WI38 (cell line): ENCODE data around the gene TOX4.

Experiments
- H3K4me3 ChIP-seq: 2 replicates; pipeline ENCODE4 v1.5.1; 2011; ENCODE audit warnings: low read depth, mild to moderate bottlenecking, control low read depth, low read length
- TF ChIP-seq, protein P1 (sequence below): IDR thresholded peaks from 2 replicates; pipeline ENCODE4 v1.5.1; 2012; ENCODE audit warnings: low read depth, mild to moderate bottlenecking, control low read depth, low read length

The TOX4 gene

DNA sequence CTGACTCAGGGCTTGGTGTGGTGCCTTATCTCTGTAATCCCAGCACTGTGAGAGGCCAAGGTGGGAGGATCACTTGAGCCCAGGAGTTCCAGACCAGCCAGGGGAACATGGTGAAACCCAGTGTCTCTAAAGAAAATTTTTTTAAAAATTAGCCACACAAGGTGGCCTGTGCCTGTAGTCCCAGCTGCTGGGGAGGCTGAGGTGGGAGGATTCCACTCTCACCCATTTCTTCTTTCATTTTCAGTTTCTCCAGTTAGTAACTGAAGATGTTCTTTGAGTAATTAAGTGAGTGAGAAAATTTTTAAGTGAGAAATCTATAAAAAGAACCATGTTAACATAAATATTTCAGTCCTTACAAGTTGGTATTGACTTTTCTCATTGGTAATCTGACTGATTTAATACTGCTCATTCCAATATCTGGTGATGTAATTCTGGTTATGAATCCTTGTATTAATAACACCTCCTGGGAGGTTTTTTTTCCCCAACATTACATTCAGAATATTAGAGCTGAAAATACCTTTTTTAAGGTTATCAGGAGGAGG lies 28.1 kb downstream of the TOX4 start:
- TF ChIP-seq, protein P1, sequence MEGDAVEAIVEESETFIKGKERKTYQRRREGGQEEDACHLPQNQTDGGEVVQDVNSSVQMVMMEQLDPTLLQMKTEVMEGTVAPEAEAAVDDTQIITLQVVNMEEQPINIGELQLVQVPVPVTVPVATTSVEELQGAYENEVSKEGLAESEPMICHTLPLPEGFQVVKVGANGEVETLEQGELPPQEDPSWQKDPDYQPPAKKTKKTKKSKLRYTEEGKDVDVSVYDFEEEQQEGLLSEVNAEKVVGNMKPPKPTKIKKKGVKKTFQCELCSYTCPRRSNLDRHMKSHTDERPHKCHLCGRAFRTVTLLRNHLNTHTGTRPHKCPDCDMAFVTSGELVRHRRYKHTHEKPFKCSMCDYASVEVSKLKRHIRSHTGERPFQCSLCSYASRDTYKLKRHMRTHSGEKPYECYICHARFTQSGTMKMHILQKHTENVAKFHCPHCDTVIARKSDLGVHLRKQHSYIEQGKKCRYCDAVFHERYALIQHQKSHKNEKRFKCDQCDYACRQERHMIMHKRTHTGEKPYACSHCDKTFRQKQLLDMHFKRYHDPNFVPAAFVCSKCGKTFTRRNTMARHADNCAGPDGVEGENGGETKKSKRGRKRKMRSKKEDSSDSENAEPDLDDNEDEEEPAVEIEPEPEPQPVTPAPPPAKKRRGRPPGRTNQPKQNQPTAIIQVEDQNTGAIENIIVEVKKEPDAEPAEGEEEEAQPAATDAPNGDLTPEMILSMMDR = no peak
- no peak overlapping the region for H3K4me3 ChIP-seq

DNA sequence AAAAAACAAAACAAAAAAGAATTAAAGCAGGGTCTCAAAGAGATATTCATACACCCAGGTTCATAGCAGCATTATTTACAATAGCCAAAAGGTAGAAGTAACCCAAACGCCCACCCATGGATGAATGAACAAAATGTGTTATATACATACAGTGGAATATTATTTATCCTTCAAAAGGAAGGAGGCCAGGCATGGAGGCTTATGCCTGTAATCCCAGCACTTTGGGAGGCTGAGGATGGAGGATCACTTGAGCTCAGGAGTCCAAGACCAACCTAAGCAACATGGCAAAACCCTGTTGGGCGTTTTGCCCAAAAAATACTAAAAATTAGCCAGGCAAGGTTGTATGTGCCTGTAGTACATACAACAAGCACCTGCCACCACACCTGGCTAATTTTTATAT lies 29.6 kb downstream of the TOX4 start:
- TF ChIP-seq, protein P1 = no peak
- H3K4me3 ChIP-seq = no peak overlapping the region

DNA sequence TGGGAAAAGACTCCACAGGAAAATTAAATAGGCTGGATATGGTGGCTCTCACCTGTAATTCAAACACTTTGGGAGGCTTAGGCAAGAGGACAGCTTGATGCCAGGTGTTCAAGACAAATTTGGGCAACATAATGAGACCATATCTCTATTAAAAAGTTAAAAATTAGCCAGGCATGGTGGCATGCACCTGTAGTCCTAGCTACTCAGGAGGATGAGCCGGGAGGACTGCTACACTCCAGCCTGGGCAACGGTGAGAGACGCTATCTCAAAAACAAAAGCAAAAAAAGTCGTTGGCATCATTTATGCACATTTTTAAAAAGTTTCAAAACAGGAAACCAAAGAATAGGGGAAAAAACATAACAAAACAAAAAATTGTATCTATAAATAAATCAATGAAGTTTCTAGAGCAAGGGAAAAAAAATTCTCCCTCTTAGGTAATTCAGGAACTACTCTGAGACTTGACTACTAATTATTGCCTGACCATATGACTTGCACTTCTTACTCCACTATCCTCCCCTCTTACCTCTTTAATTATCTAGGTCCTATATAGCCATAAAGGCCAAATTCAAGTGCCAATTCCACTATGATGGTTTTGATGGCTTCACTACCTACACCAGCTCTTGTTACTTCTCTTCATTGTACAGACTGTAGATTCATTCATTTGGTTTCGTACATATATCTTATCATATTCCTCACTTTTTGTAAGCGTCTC lies 32.6 kb downstream of the TOX4 start:
- peak overlapping the region; percentile 90 for H3K4me3 ChIP-seq
- TF ChIP-seq, protein P1 = no peak

DNA sequence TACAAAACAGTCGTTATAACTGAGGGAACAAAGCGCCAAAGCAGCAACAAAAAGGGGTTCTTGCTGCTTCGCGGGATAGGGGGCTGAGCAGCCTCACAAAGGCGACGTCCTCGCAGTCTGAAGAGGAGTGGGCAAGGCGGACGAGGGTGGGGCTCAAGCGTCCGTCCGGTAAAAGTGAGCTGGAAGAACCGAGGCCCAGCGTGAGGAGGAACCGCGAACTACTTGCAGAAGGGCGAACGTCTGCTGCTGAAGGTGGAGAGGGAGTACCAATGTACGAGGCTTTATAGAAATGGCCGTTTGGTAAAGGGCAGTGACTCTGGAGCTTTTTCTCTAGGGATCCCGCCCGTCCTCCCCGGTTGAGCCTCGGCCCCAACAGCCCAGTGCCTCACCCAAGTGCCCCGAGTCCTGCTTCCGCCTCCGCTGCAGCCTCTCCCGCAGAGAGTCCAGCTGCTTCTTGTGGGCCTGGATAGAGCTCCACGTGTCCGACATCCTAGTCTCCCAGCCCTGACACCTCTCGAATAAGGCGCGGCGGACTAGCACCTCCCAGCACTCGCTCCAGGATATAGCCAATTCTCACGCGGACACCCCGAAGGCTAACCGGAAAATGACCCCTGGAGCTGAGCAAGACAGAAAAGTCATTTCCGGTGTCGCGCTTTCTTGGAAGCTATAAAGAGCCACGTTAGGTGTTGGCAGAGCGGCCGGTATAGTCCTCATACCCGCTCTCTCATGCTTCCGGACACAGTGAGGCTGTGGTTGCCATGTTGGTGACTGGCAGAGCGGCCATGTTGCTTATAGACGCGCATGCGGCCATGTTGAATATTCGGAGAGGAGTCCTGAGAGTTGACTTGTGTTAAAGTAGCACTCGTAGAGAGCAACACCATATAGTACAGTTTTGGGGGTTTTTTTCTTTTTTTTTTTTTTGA lies 34.0 kb downstream of the TOX4 start, which contains the start of gene METTL3:
Gene METTL3, minus strand, starts transcription at position 606 of the 923 bp plus-strand sequence. Its CDS starts 117 bp downstream, at position 489.
- peak within 1 kb of the TSS; percentile 90 for H3K4me3 ChIP-seq
- TF ChIP-seq, protein P1 = no peak

DNA sequence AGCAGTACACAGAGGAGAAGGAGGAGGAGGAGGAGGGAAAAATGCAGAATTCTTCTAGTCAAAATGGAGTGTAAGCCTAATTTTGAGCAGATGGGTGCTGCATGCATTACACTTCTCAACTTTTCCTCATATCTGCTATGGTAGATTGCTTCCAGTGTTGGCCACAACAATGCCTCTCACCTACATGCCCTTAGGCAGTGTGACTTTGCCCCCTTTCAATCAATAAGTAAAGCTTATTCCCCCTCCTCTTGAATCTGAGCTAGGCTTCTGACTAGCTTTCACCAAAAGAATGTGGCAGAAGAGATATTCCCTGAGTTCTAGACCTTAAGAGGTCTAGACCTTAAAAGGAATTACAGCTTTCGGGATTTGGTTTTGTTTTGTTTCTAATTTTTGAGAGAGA lies 37.3 kb downstream of the TOX4 start:
- H3K4me3 ChIP-seq = no peak overlapping the region

DNA sequence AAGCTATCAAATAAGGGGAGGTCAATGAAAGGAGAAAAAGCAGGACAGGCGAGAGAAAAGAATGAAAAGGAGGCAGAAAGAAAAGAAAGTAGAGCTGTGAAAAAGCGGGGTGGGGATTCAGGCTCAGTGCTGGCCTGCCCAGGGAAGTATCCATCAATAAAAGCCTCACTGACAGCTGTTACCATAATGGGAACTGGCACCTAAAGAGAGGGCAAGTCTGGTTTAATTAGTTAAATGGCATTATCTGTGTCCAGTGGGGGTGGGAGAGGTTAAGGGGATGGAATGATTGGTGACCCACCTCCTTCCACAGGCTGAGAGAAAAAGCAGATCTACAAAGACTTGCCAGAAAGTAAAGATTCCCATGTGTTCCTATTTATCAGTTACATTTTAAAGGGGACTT lies 41.7 kb downstream of the TOX4 start:
- TF ChIP-seq, protein P1 = no peak

More for the DNA sequence above, 37.3 kb downstream of the TOX4 start:
- TF ChIP-seq, protein P1 = no peak

More for the DNA sequence above, 41.7 kb downstream of the TOX4 start:
- no peak overlapping the region for H3K4me3 ChIP-seq
